Cardiac septum (tissue), 1 donor: ENCODE results near the gene TEX22. TPM values are rescaled to one million over a fixed set of nuclear protein-coding genes. Genes with fewer than 3 reads are reported as not detected.

Experiments used
- DNase-seq: peaks from one replicate; pipeline ENCODE4 v3.0.0-alpha.2; 2020; ENCODE audit warnings: low spot score
- intact Hi-C: fragments of 100-400 bp; cut with DNase I; formaldehyde crosslinking; loops from one replicate; pipeline ENCODE4 v1.14.0; 2022
- total RNA-seq: library from RNA; stranded (reverse); fragmentation: NEBNext Ultra II Directional; extraction: Animal tissue kit (Norgen Biotek cat#: 25700); gene quantifications from one replicate; pipeline ENCODE4 v1.2.1, GENCODE V29; 2021
- donor health status: DM: no; HTN: no; CAD: no.

Gene TEX22
- total RNA-seq, 1 donor from 2014 or later = 0.46 TPM

GRCh38 chr14:105392131-105393090 is 5.9 kb upstream of the TEX22 start:
- no peak for DNase-seq
- intact Hi-C loops = no loop called here

DNA sequence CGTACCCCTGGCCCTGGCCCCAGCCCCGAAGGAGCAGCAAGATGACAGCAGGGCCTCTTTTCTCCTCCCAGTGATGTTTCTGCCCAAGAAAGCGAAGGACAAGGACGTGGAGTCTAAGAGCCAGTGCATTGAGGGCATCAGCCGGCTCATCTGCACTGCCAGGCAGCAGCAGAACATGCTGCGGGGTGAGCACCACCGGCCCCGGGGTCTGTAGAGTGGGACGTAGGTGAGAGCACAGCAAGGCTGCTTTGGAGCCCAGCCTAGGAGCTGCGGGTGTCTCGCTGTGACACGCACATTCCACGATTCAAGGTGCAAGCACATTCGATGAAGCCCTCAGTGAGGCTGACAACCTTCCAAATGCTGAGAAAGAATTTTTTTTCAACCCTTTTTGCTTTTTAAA is 5.2 kb upstream of the TEX22 start:
- DNase-seq = no peak
- intact Hi-C loops = no loop called here

DNA sequence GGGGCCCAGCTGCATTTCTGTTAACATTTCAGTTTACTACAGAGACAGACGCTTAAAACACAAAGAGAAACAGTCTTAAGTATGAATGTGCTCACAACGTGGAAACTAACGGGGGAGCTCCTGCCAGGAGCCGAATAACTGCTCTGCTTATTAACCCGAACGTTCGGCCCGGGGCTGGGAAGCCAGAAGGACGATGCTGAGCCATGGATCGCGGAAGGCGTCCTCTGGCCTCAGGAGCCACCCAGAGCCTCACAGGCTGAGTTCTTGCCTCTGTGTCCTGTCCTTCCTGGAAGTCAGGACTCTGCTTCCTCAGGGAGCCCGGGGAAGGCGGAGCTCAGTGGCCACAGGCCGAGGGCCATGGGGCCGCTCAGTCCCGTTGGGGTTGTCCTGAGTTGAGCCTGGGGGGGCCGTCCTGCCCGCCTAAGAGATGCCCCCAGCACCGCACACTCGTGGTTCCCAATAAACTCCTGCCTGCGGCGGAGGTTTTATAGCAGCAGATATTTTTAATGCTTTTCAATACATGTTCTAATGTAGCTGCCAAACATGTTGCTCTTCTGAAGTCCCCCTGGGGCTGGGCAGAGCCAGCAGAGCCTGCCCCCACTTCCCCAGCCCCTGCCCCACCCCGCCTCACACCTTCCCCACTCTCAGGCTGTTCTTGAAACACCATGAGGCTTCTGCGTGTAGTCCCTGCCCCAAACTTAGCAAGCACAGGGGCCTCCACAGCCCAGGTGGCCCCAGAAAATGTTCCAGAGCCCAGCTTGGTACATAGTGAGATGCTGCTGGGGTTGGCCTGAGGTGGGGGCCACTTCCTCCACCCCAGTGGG is 3.4 kb upstream of the TEX22 start:
- no peak for DNase-seq
- intact Hi-C loops = no loop called here

GRCh38 chr14:105395538-105395854 is 2.8 kb upstream of the TEX22 start:
- intact Hi-C loops = no loop called here
- DNase-seq = no peak

DNA sequence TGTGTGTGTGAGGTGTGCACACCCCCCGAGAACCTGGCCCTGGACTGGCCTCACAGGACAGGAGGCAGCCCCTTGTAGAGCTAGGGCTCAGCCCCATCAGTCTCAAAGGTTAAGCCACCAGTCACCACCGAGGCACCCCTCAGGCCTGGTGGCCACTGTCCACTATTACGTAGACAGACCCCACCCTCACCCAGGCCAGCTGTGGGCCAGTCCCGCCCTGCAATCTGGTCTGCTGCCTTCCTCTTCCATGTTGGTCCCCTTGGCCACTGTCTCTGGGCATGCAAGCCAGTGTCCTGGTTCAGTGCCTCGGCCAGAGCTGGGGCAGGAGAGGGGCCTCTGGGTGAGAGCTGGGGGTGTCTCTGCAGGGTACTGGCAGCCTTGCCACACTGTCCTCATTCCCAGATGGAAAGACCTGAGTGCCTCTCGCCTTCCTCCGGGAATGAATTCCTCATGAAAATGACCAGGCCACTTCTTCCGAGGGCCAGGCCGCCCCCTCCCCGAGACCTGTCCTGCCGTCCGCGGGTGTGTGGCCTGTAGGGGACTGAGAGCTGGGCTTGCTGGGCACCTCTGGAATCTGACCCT is 897 bp upstream of the TEX22 start:
- DNase-seq = no peak
- intact Hi-C loops = no loop called here

DNA sequence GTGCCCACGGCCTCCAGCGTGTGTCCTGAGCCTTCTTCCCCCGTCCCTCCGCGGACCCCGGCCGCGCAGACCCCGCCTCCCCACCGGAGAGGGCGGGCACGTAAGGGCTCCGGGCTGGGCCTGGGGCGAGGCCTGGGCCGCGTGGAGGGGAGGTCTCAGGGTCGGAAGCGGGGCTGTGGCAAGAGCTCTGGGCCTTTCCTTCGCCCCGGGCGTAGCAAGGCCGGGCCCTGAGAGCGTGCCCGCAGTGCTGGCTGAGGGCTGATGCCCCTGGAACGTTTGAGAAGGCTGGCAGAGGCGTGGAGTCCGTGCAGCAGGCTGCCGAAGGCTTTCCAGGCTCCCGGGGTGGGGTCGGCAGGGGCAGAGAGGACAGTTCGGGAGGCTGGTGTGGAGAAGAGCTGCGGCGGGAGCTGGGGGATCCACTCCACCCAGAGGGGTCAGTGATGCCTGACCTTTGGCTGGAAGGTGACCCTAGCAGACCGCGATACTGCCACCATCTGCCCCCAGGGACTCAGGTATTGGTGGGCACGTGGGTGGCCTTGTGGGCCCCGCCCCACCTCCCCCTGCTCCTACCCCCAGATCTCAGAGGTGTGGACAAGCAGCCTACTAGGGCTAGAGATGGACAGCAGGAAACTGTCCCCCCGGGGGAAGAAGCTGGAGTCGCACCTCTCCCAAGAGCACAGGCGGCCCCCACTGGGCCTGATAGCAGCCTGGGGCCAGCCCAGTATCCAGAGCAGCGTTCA is 558 bp downstream of the TEX22 start:
- no peak for DNase-seq
- intact Hi-C loops = loop anchor here (2.0 kb wide), 1 partner anchor 50 kb away; no protein-coding TSS in a partner anchor

DNA sequence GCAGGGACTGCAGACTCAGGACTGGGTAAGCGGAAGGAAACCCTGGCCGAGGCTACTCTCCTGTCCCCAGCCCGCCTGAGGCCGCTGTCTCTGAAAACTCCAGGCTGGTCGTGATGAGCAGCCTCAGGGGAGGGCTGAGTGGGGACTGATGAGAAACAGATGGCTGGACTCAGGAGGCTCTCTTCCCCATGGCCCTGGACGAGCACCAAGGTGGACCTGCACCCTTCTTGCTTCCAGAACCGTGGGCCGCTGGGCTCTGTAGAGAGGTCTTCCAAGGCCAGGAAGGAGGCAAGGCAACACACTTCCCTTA is 1.1 kb downstream of the TEX22 start:
- intact Hi-C loops = loop anchor here (2.0 kb wide), 1 partner anchor 49 kb away; no protein-coding TSS in a partner anchor

DNA sequence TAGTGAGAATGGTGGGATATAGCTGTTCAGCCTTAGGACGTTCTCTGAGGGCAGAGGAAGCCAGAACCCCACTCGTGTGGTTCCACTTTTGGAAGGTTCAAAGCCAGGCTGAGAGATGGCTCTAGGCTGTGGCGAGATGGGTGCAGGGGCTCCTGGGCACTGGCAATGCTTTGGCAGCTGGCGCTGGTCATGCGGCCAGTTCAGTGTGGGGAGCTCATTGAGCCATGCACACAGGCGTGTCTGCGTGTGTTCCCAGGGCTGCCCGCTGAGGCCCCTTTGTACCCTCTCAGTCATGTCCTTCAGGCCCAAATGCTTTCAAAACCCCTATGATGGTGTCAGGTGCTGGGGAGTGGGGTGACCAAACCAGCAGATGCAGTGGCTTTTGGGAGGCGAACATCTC is 1.7 kb downstream of the TEX22 start:
- intact Hi-C loops = no loop called here
- no peak for DNase-seq

More for the DNA sequence above, 1.1 kb downstream of the TEX22 start:
- no peak for DNase-seq

- intact Hi-C loops = no loop called here
Observed at GRCh38 chr14:105401699-105402098, 3.4 kb downstream of the TEX22 start.

DNA sequence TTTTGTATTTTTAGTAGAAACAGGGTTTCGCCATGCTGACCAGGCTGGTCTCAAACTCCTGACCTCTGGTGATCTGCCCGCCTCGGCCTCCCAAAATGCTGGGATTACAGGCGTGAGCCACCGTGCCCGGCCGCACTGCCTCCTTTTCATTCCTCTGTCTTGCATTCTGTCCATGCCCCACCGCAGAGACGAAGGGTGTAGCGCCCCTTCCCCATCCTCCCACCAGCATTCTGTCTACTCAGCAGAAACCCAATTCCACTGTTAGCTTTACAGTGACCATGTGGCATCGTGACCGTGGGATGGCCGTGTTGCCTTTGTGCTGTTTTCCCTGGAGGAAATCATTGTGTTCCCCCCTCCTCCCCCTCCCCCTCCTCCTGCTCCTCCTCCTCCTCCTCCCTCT is 10.3 kb downstream of the TEX22 start:
- no peak for DNase-seq
- intact Hi-C loops = no loop called here

More at GRCh38 chr14:105401699-105402098, 3.4 kb downstream of the TEX22 start:
- no peak for DNase-seq

- no peak for DNase-seq
- intact Hi-C loops = no loop called here
Observed at GRCh38 chr14:105409364-105409763, 11.0 kb downstream of the TEX22 start.

GRCh38 chr14:105410642-105411016 is 12.3 kb downstream of the TEX22 start:
- intact Hi-C loops = no loop called here

DNA sequence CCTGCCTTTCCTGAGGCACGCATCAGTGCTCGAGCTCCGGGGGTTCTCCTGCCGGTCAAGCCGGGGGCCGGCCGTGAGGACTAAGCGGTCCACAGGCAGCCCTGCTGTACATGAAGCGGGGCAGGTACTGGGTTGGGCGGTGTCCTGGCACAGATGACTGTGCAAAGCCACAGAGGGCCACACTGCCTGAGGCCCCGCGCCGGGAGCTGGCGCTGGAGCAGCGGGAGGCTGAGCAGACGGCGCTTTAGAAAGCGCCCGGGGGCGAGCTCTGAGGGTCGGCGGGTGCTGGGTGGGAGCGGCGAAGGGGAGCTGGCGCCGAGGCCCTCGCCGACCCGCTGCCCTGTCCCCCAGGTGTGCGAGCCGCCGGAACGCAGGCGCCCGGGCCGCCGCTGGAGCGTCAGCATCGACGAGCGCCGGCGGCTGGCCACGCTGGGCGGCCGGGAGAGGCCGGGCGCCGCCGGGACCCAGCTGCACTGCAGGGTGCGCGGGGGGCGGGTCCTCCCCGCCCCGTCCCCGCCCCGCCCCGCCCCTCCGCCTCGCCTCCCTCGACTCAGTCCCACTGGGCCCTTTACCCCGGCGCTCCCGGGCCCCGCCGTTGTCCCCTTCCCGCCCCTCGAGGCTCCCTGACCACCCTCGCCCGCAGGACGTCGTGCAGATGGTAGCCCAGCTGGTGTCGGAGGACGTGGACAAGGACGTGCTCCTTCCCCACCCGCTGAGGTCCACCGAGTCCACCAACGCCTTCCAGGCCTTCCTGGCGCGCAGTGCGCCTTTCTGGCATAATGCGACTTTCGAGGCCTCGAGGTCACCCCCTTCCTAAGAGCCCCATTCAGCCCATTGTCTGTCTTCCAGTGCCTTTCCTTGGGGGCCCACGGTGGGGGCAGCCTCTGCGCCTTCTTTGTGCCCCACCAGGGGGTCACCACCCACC is 12.9 kb downstream of the TEX22 start:
- intact Hi-C loops = no loop called here
- no peak for DNase-seq

More at GRCh38 chr14:105410642-105411016, 12.3 kb downstream of the TEX22 start:
- no peak for DNase-seq

DNA sequence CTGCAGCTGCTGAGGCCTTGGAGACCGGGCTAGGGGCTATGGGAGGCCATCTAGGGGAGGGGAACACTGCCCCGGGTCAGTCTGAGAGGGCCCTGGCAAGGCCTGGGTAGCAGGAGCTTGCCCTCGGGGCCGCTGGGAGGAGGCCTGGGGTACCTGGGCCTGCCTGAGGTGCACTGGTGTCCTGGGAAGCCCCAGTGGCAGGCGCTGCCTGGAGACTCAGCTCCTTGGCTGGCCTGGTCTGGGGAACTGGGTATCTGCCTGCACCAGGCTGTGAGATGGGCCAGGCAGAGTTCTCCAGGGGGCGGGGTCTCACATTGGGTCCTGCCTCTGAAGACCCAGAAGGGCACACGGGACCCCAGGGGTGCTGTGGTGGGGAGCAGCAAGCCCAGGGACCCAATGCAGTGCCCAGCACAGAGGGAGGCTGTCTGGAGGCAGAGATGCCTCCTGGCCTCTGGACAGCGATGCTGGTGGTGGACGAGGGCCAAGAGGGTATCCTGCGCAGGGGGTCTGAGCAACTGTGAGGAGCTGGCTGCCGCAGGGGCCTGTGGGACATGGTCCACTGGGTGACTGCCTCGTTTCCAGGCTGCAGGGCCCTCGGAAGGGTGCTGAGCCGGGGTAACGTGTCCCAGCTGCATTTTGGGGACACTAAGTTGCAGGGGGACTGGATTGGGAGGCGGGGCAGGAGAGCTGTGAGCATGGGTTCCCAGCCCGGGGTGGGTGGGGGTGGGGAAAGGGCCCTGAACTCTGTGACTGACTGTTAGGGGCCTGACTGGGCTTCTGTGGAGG is 13.8 kb downstream of the TEX22 start:
- intact Hi-C loops = no loop called here
- DNase-seq = no peak

DNA sequence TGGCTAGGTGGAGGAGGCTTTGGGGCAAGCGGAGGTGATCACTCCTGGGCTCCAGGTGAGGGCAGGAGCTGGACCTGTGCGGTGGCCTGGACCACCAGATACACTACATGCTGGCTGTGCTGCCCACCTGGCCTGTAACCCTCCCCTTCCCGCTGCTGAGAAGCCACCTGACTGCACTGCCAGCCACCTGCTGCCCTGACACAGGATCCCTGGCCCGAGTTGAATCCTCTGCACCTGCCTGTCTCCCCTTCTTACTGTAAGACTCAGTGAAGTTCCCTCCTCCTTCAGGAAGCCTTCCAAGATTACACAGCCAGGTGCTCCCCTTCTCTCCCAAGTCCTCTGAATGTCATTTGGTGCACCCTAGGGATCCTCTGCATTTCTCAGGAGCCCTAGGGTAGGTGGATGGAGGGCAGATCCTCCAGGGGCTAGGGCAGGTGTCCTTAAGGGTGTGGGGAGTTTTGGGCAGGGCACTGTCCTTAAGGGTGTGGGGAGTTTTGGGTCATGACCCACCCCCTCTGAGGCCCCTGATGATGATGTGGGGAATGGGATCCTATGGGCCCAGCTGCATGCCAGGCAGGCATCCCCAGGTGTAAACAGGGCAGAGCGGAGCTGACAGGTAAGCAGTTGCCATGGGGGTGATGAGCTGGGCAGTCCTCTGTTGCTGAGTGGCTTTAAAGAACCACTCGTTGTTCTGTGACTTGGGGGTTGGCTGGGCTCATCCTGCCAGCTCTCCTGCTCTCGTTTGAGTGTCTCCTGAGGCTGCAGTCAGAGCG is 14.6 kb downstream of the TEX22 start:
- intact Hi-C loops = no loop called here
- DNase-seq = no peak

- intact Hi-C loops = no loop called here
Observed at GRCh38 chr14:105413544-105413886, 15.2 kb downstream of the TEX22 start.

More at GRCh38 chr14:105413544-105413886, 15.2 kb downstream of the TEX22 start:
- DNase-seq = no peak
